ENCODE measurements around the gene MFSD6L.

The MFSD6L gene

GRCh38 chr17:8829036-8829941 lies 30.1 kb upstream of the MFSD6L start:
- Histone ChIP-seq H3K27ac (ENCODE audit: low read depth, low read length) (no peak overlapping the region), H3K9me3 (ENCODE audit: insufficient read depth, low read length) (peaks cover 4% of the 10 kb centered on the region; the same call in 1 of the 2 replicates), H3K9me2 (replicated peaks; ENCODE audit: insufficient read depth, low read length) (no peaks in the 10 kb centered on the region), H2AFZ (ENCODE audit: low read depth, low read length, severe bottlenecking) (no peak overlapping the region), H3K36me3 (ENCODE audit: low read length) (no peaks in the 10 kb centered on the region), H3F3A (ENCODE audit: insufficient read depth) (no peaks in the 10 kb centered on the region), H3K79me2 (ENCODE audit: insufficient read depth, low read length) (no peaks in the 10 kb centered on the region), H4K20me1 (ENCODE audit: low read depth, low read length) (no peaks in the 10 kb centered on the region), H3K9ac (ENCODE audit: low read length) (no peak overlapping the region), H3K4me2 (ENCODE audit: low read depth, low read length, poor library complexity, severe bottlenecking) (no peak overlapping the region), H3K27me3 (ENCODE audit: low read length) (no peaks in the 10 kb centered on the region), H3K4me3 (ENCODE audit: insufficient read depth, low read length, poor library complexity, severe bottlenecking) (no peak overlapping the region)
- TF ChIP-seq EZH2phosphoT487 (conservative IDR thresholded peaks at IDR 0.05; ENCODE audit: low read length), result no peak
- TF ChIP-seq CTCF (IDR thresholded peaks at IDR 0.05; ENCODE audit: insufficient read depth, low read length, poor library complexity, severe bottlenecking), result no peak

- Histone ChIP-seq H3K27ac (ENCODE audit: low read depth, low read length) (no peak overlapping the region), H3K36me3 (ENCODE audit: low read length) (no peaks in the 10 kb centered on the region)
These were observed 29.3 kb upstream of the MFSD6L start for GRCh38 chr17:8828517-8828875.

GRCh38 chr17:8826808-8827435 lies 27.8 kb upstream of the MFSD6L start:
- Histone ChIP-seq H3K9me3 (ENCODE audit: insufficient read depth, low read length) (peaks cover 7% of the 10 kb centered on the region; the same call in 1 of the 2 replicates), H4K20me1 (ENCODE audit: low read depth, low read length) (no peaks in the 10 kb centered on the region), H3K79me2 (ENCODE audit: insufficient read depth, low read length) (no peaks in the 10 kb centered on the region), H3K27ac (ENCODE audit: low read depth, low read length) (no peak overlapping the region), H3K36me3 (ENCODE audit: low read length) (no peaks in the 10 kb centered on the region), H3K9me2 (replicated peaks; ENCODE audit: insufficient read depth, low read length) (no peaks in the 10 kb centered on the region), H3K9ac (ENCODE audit: low read length) (no peak overlapping the region), H3K4me2 (ENCODE audit: low read depth, low read length, poor library complexity, severe bottlenecking) (no peak overlapping the region), H3K27me3 (ENCODE audit: low read length) (no peaks in the 10 kb centered on the region), H2AFZ (ENCODE audit: low read depth, low read length, severe bottlenecking) (no peak overlapping the region), H3F3A (ENCODE audit: insufficient read depth) (no peaks in the 10 kb centered on the region), H3K4me3 (ENCODE audit: insufficient read depth, low read length, poor library complexity, severe bottlenecking) (no peak overlapping the region)
- TF ChIP-seq EZH2phosphoT487 (conservative IDR thresholded peaks at IDR 0.05; ENCODE audit: low read length), result no peak

More at GRCh38 chr17:8828517-8828875, 29.3 kb upstream of the MFSD6L start:
- Histone ChIP-seq H3K27me3 (ENCODE audit: low read length) (no peaks in the 10 kb centered on the region), H2AFZ (ENCODE audit: low read depth, low read length, severe bottlenecking) (no peak overlapping the region), H3K4me2 (ENCODE audit: low read depth, low read length, poor library complexity, severe bottlenecking) (no peak overlapping the region), H3F3A (ENCODE audit: insufficient read depth) (no peaks in the 10 kb centered on the region), H3K9ac (ENCODE audit: low read length) (no peak overlapping the region), H3K4me3 (ENCODE audit: insufficient read depth, low read length, poor library complexity, severe bottlenecking) (no peak overlapping the region), H3K79me2 (ENCODE audit: insufficient read depth, low read length) (no peaks in the 10 kb centered on the region), H3K9me3 (ENCODE audit: insufficient read depth, low read length) (peaks cover 7% of the 10 kb centered on the region; the same call in 1 of the 2 replicates), H3K9me2 (replicated peaks; ENCODE audit: insufficient read depth, low read length) (no peaks in the 10 kb centered on the region), H4K20me1 (ENCODE audit: low read depth, low read length) (no peaks in the 10 kb centered on the region)
- TF ChIP-seq CTCF (IDR thresholded peaks at IDR 0.05; ENCODE audit: insufficient read depth, low read length, poor library complexity, severe bottlenecking) (no peak), EZH2phosphoT487 (conservative IDR thresholded peaks at IDR 0.05; ENCODE audit: low read length) (no peak)

Measured in SU-DHL-6 (cell line).